Measurements from ENCODE around the gene IRF8. TPM values are rescaled to one million over a fixed set of nuclear protein-coding genes. Genes with fewer than 3 reads are reported as not detected.

Gene IRF8
- total RNA-seq, 4 donors from 2014 or later, result 1.5 to 3.1 (median 2.8) TPM

DNA sequence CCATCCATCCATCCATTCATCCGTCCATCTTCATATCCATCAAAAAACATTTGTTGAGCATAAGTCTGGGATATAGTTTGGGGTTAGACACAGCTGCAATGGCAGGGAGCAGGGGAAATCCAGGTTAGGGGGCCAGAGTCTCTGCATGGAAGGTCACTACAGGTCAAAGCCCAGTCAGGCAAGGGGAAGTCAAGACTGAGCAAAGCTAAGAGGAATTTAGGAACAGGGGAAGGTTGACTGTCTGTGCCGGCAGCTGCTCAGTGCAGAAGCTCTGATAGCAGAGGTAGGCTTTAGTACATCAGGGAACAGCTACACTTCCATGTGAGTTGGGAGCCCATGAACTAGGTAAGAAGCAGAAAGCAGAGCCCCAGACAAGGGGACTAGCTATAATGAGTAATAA lies 68.1 kb downstream of the IRF8 start:
- no peaks in the 10 kb centered on the region for H3K4me1 ChIP-seq
- intact Hi-C loops (cut with DNase I; ENCODE audit: low total_unique reads) (no loop called here), in situ Hi-C loops (cut with MboI; ENCODE audit: low sequenced_read_pairs in 4 of 4) (no loop called here)
- TF ChIP-seq, protein P1, sequence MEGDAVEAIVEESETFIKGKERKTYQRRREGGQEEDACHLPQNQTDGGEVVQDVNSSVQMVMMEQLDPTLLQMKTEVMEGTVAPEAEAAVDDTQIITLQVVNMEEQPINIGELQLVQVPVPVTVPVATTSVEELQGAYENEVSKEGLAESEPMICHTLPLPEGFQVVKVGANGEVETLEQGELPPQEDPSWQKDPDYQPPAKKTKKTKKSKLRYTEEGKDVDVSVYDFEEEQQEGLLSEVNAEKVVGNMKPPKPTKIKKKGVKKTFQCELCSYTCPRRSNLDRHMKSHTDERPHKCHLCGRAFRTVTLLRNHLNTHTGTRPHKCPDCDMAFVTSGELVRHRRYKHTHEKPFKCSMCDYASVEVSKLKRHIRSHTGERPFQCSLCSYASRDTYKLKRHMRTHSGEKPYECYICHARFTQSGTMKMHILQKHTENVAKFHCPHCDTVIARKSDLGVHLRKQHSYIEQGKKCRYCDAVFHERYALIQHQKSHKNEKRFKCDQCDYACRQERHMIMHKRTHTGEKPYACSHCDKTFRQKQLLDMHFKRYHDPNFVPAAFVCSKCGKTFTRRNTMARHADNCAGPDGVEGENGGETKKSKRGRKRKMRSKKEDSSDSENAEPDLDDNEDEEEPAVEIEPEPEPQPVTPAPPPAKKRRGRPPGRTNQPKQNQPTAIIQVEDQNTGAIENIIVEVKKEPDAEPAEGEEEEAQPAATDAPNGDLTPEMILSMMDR (IDR thresholded peaks at IDR 0.05 in 4 of 5, conservative IDR thresholded peaks at IDR 0.05 in 1 of 5), result no peak
- no peak for TF ChIP-seq POLR2A (IDR thresholded peaks at IDR 0.05)
- no peak overlapping the region for H3K27ac ChIP-seq
- no peaks in the 10 kb centered on the region for H3K9me3 ChIP-seq
- no peaks in the 10 kb centered on the region for H3K36me3 ChIP-seq
- ATAC-seq (no peak), DNase-seq (no peak)
- no peak overlapping the region for H3K4me3 ChIP-seq
- H3K27me3 ChIP-seq, result no peaks in the 10 kb centered on the region

- in situ Hi-C loops (cut with MboI; ENCODE audit: low sequenced_read_pairs in 4 of 4) (no loop called here), intact Hi-C loops (cut with DNase I; ENCODE audit: low total_unique reads) (no loop called here)
- Histone ChIP-seq H3K27ac (no peak overlapping the region), H3K9me3 (no peaks in the 10 kb centered on the region), H3K27me3 (no peaks in the 10 kb centered on the region), H3K4me3 (no peak overlapping the region), H3K4me1 (no peaks in the 10 kb centered on the region), H3K36me3 (no peaks in the 10 kb centered on the region)
- ATAC-seq (no peak), DNase-seq (no peak)
- TF ChIP-seq, protein P1 (IDR thresholded peaks at IDR 0.05 in 4 of 5, conservative IDR thresholded peaks at IDR 0.05 in 1 of 5), result no peak
- TF ChIP-seq POLR2A (IDR thresholded peaks at IDR 0.05), result no peak
Observed at GRCh38 chr16:85968041-85968920, 69.3 kb downstream of the IRF8 start.

- H3K36me3 ChIP-seq, result no peaks in the 10 kb centered on the region
- TF ChIP-seq POLR2A (IDR thresholded peaks at IDR 0.05), result no peak
- TF ChIP-seq, protein P1 (IDR thresholded peaks at IDR 0.05 in 4 of 5, conservative IDR thresholded peaks at IDR 0.05 in 1 of 5), result no peak
- H3K4me1 ChIP-seq, result no peaks in the 10 kb centered on the region
- in situ Hi-C loops (cut with MboI; ENCODE audit: low sequenced_read_pairs in 4 of 4), result no loop called here
- DNase-seq, result no peak
- intact Hi-C loops (cut with DNase I; ENCODE audit: low total_unique reads), result no loop called here
- no peaks in the 10 kb centered on the region for H3K27me3 ChIP-seq
- ATAC-seq, result no peak
- no peak overlapping the region for H3K4me3 ChIP-seq
- no peak overlapping the region for H3K27ac ChIP-seq
- no peaks in the 10 kb centered on the region for H3K9me3 ChIP-seq
Observed at GRCh38 chr16:85969159-85969558, 70.2 kb downstream of the IRF8 start.

DNA sequence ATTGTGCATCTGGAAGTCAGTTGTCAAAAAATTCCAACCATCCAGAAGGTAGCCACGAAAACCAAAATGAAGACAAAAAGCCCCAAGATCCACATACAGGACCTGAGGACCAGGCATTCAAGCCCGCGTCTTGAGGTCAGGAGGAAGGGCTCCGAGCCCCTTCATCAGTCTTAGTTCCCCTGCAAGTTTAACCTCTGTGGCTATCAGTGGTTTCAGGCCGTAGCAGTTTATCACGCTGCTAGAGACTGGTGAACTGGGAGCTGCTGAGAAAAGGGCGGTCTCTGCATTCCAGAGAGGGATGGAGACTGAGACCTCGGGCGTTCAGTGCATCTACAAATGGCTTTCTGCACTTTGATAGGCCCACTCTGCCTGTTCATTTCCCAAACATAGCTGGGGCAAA lies 70.6 kb downstream of the IRF8 start:
- no peaks in the 10 kb centered on the region for H3K9me3 ChIP-seq
- intact Hi-C loops (cut with DNase I; ENCODE audit: low total_unique reads) (no loop called here), in situ Hi-C loops (cut with MboI; ENCODE audit: low sequenced_read_pairs in 4 of 4) (no loop called here)
- H3K4me1 ChIP-seq, result no peaks in the 10 kb centered on the region
- TF ChIP-seq, protein P1 (IDR thresholded peaks at IDR 0.05 in 4 of 5, conservative IDR thresholded peaks at IDR 0.05 in 1 of 5), result no peak
- no peak for TF ChIP-seq POLR2A (IDR thresholded peaks at IDR 0.05)
- DNase-seq, result no peak
- H3K36me3 ChIP-seq, result no peaks in the 10 kb centered on the region
- H3K27me3 ChIP-seq, result no peaks in the 10 kb centered on the region
- H3K4me3 ChIP-seq, result no peak overlapping the region
- H3K27ac ChIP-seq, result no peak overlapping the region
- ATAC-seq, result no peak

Data from gastrocnemius medialis (tissue), 4 donors.